HG02678 (cell line): Measurements from ENCODE around the gene MCM6.

Experiments used
- ATAC-seq: cut with Tn5 transposase; IDR thresholded peaks from one replicate; pipeline ENCODE4 v1.9.1; 2021; ENCODE audit warnings: mild to moderate bottlenecking, moderate library complexity; ENCODE audit not compliant: unreplicated experiment

The MCM6 gene

DNA sequence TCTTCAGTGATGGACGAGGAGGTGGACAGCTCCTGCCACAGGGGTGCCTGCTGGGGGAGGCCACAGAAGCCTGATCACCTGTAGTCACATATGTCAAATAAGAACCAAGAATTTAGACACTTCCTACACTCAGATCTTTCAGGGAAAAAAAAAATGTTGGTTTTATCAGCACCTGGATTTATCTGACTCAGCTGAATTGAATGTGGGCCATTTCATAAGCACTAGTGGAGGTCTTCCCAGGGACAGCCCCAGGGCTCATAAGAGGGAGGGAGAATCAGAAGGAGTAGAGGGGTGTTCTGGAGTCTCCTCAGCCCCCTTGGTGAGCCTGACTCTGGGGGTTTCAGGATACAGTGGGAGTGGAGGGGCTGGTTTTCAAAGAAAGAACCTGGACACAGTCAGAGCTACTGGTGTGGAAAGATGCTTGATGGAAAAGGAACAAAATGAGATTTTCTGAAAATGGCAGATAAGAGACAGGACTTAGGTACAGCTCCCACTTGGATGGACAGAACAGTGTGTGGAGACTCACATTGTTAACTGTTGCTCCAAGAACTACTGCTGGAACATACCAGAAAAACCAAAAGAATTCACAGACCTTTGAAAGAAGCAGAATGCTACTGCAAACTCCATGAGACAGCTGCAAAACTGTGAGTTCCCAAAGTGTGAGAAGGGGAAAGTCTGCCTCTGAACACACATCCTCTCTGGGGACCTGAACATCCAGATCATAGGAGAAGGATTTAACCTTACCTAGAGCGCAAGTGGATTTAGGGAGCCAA, 84.6 kb downstream of the MCM6 start:
- ATAC-seq, result no peak

DNA sequence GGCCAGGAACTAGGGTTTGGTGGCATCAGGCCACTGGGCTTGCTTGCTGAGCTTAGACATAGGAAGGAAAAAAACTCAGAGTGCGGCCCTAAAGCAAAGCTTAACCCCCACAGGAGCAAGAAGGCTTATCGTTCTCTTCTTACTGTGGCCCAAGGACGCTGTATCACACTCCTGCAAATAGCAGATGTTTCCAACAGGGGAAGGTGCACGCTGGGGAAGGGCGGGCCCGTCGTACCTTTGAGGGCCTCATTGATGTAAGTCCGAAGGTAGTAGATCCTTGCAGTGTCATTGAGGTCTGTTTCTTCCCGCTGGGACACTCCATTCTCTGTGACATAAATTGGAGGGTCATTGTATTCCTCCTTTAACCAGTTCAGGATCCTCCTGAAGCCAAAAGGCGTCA, 85.8 kb downstream of the MCM6 start:
- ATAC-seq, result no peak
